Liver (tissue), 9 donors: ENCODE data around the gene GEMIN8. TPM values are rescaled to one million over a fixed set of nuclear protein-coding genes. Genes with fewer than 3 reads are reported as not detected.

Experiments
- DNase-seq: peaks from one replicate; pipeline ENCODE4 v3.0.0-alpha.2; 2017; ENCODE audit warnings: low spot score
- H3K27ac ChIP-seq, 2 donors: one replicate each; pipeline ENCODE4 v1.7.0; 2013; ENCODE audit warnings: inconsistent platforms in 2 of 2, low read length in 2 of 2, control low read depth in 1 of 2, low read depth in 1 of 2, mild to moderate bottlenecking in 1 of 2
- H3K27me3 ChIP-seq, 4 donors: one replicate each; pipeline versions ENCODE4 v1.6.1 to v1.7.0; 2013; ENCODE audit warnings: low read length in 3 of 4, inconsistent platforms in 1 of 4, mild to moderate bottlenecking in 1 of 4, moderate library complexity in 1 of 4; ENCODE audit not compliant: control insufficient read depth in 4 of 4, insufficient read depth in 4 of 4
- H3K36me3 ChIP-seq, 4 donors: one replicate each; pipeline versions ENCODE4 v1.6.1 to v1.7.0; 2013; ENCODE audit warnings: low read length in 3 of 4, mild to moderate bottlenecking in 3 of 4, low read depth in 1 of 4, moderate library complexity in 1 of 4; ENCODE audit not compliant: control insufficient read depth in 4 of 4, insufficient read depth in 3 of 4
- H3K4me1 ChIP-seq, 4 donors: one replicate each; pipeline versions ENCODE4 v1.6.1 to v1.7.0; 2013; ENCODE audit warnings: low read length in 3 of 4, mild to moderate bottlenecking in 3 of 4, moderate library complexity in 1 of 4; ENCODE audit not compliant: control insufficient read depth in 4 of 4, insufficient read depth in 4 of 4
- H3K4me3 ChIP-seq, 3 donors: one replicate each; pipeline versions ENCODE4 v1.6.1 to v1.7.0; 2013; ENCODE audit warnings: low read length in 3 of 3, control low read depth in 1 of 3, low read depth in 1 of 3, mild to moderate bottlenecking in 1 of 3
- H3K9ac ChIP-seq, 2 donors: one replicate each; pipeline ENCODE4 v1.7.0; 2013; ENCODE audit warnings: low read length in 2 of 2, mild to moderate bottlenecking in 2 of 2, moderate library complexity in 2 of 2, control low read depth in 1 of 2, low read depth in 1 of 2
- H3K9me3 ChIP-seq, 4 donors: one replicate each; pipeline versions ENCODE4 v1.6.1 to v1.7.0; 2013; ENCODE audit warnings: low read length in 3 of 4; ENCODE audit not compliant: control insufficient read depth in 4 of 4
- EGR1 ChIP-seq, 2 donors: IDR thresholded peaks; 2 replicates each; pipeline ENCODE4 v1.6.1; 2016 to 2018; ENCODE audit warnings: antibody characterized with exemption in 2 of 2, low read depth in 2 of 2
- FOXA1 ChIP-seq: IDR thresholded peaks from 2 replicates; pipeline ENCODE4 v1.6.1; 2016; ENCODE audit warnings: antibody characterized with exemption
- FOXA2 ChIP-seq: IDR thresholded peaks from 2 replicates; pipeline ENCODE4 v1.6.1; 2016; ENCODE audit warnings: antibody characterized with exemption
- GABPA ChIP-seq, 2 donors: IDR thresholded peaks in 1 of 2; conservative IDR thresholded peaks in 1 of 2; 2 replicates each; pipeline ENCODE4 v1.6.1; 2016; ENCODE audit warnings: antibody characterized with exemption in 2 of 2, mild to moderate bottlenecking in 1 of 2, moderate library complexity in 1 of 2
- HNF4A ChIP-seq, 2 donors: conservative IDR thresholded peaks; 2 replicates each; pipeline ENCODE4 v1.6.1; 2016; ENCODE audit warnings: antibody characterized with exemption in 2 of 2, mild to moderate bottlenecking in 2 of 2
- HNF4G ChIP-seq: IDR thresholded peaks from 2 replicates; pipeline ENCODE4 v1.6.1; 2016; ENCODE audit warnings: antibody characterized with exemption
- JUND ChIP-seq, 2 donors: IDR thresholded peaks; 2 replicates each; pipeline ENCODE4 v1.6.1; 2016; ENCODE audit warnings: antibody characterized with exemption in 2 of 2
- NR2F2 ChIP-seq: IDR thresholded peaks from 2 replicates; pipeline ENCODE4 v1.6.1; 2016; ENCODE audit warnings: antibody characterized with exemption
- RAD21 ChIP-seq, 2 donors: IDR thresholded peaks; 2 replicates each; pipeline ENCODE4 v1.6.1; 2016; ENCODE audit warnings: antibody characterized with exemption in 2 of 2, mild to moderate bottlenecking in 2 of 2
- RXRA ChIP-seq, 2 donors: IDR thresholded peaks; 2 replicates each; pipeline ENCODE4 v1.6.1; 2017 to 2018; ENCODE audit warnings: antibody characterized with exemption in 2 of 2, mild to moderate bottlenecking in 1 of 2
- SP1 ChIP-seq: IDR thresholded peaks from 2 replicates; pipeline ENCODE4 v1.6.1; 2018; ENCODE audit warnings: antibody characterized with exemption, mild to moderate bottlenecking
- TAF1 ChIP-seq: conservative IDR thresholded peaks from 2 replicates; pipeline ENCODE4 v1.6.1; 2016; ENCODE audit warnings: antibody characterized with exemption, mild to moderate bottlenecking
- YY1 ChIP-seq: IDR thresholded peaks from 2 replicates; pipeline ENCODE4 v1.6.1; 2016; ENCODE audit warnings: antibody characterized with exemption, mild to moderate bottlenecking
- WGBS: extraction: QIAGEN DNeasy Blood & Tissue Kit; methylation state at CpG from one replicate; pipeline ENCODE4 v1.1.7; 2013; 5-methylcytosine and 5-hydroxymethylcytosine counted together
- polyA plus RNA-seq, 2 donors: library from polyadenylated mRNA; stranded (reverse) in 1 of 2; unstranded in 1 of 2; fragments of 200-250 nt in 1 of 2; fragments of >200 nt in 1 of 2; fragmentation: Nextera tagmentation in 1 of 2; extraction: Ambion mirVana in 1 of 2; gene quantifications; one replicate each; pipeline versions ENCODE4 v1.2.1 to v1.2.3, GENCODE V29; 2013 to 2015
- total RNA-seq, 2 donors: library from RNA; depleted of rRNA; stranded (reverse); fragments of >200 nt; gene quantifications; one replicate each; pipeline ENCODE4 v1.2.3, GENCODE V29; 2014
- TF ChIP-seq, protein P1 (sequence below): IDR thresholded peaks from 2 replicates; pipeline ENCODE4 v1.6.1; 2016; ENCODE audit warnings: antibody characterized with exemption
- TF ChIP-seq, protein P2 (sequence below): IDR thresholded peaks from 2 replicates; pipeline ENCODE4 v1.6.1; 2016; ENCODE audit warnings: antibody characterized with exemption, mild to moderate bottlenecking
- TF ChIP-seq, protein P3 (sequence below): IDR thresholded peaks from 2 replicates; pipeline ENCODE4 v1.6.1; 2016; ENCODE audit warnings: antibody characterized with exemption
- donor health status: healthy.
- donor health status: healthy.
- donor health status: healthy.
- donor health status: healthy.
- donor health status: healthy.

The GEMIN8 gene
- total and polyA plus RNA-seq, 4 donors, result 5.6 to 11.7 (median 9.1) TPM

DNA sequence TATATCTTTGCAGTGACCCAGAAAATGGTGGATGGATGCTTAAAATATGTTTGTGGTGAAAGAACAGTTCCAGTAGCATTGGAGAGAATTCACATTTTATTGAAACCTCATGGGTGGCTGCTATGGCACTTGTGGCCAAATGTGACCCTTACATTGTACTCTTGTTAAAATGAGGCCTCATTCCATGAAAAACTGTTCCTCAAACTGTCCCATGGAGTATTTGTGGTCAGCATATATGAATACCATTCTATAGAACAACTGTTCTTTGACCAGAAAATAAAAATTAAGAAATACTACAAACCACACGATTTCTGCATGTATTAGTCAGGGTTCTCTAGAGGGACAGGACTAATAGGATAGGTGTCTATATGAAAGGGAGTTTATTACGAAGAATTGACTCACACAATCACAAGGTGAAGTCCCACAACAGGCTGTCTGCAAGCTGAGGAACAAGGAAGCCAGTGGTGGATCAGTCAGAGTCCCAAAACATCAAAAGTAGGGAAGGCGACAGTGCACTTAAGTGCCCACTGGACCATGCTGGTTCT, 35.1 kb downstream of the GEMIN8 start:
- no peak overlapping the region for H3K9ac ChIP-seq
- no peaks in the 10 kb centered on the region for H3K27me3 ChIP-seq
- H3K4me3 ChIP-seq, result no peak overlapping the region
- 95% methylated on average over 3 of the region's 3 CpGs for WGBS
- TF ChIP-seq HNF4A (conservative IDR thresholded peaks at IDR 0.05), result no peak
- TF ChIP-seq FOXA2, result no peak
- TF ChIP-seq, protein P1, sequence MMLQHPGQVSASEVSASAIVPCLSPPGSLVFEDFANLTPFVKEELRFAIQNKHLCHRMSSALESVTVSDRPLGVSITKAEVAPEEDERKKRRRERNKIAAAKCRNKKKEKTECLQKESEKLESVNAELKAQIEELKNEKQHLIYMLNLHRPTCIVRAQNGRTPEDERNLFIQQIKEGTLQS, result no peak
- no peak for TF ChIP-seq JUND (IDR thresholded peaks at IDR 0.05)
- no peak for TF ChIP-seq HNF4G
- no peak for TF ChIP-seq SP1
- no peak for TF ChIP-seq YY1
- TF ChIP-seq RAD21 (IDR thresholded peaks at IDR 0.05), result no peak
- TF ChIP-seq FOXA1, result no peak
- TF ChIP-seq, protein P2, sequence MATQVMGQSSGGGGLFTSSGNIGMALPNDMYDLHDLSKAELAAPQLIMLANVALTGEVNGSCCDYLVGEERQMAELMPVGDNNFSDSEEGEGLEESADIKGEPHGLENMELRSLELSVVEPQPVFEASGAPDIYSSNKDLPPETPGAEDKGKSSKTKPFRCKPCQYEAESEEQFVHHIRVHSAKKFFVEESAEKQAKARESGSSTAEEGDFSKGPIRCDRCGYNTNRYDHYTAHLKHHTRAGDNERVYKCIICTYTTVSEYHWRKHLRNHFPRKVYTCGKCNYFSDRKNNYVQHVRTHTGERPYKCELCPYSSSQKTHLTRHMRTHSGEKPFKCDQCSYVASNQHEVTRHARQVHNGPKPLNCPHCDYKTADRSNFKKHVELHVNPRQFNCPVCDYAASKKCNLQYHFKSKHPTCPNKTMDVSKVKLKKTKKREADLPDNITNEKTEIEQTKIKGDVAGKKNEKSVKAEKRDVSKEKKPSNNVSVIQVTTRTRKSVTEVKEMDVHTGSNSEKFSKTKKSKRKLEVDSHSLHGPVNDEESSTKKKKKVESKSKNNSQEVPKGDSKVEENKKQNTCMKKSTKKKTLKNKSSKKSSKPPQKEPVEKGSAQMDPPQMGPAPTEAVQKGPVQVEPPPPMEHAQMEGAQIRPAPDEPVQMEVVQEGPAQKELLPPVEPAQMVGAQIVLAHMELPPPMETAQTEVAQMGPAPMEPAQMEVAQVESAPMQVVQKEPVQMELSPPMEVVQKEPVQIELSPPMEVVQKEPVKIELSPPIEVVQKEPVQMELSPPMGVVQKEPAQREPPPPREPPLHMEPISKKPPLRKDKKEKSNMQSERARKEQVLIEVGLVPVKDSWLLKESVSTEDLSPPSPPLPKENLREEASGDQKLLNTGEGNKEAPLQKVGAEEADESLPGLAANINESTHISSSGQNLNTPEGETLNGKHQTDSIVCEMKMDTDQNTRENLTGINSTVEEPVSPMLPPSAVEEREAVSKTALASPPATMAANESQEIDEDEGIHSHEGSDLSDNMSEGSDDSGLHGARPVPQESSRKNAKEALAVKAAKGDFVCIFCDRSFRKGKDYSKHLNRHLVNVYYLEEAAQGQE, result no peak
- no peak for TF ChIP-seq TAF1
- TF ChIP-seq GABPA (IDR thresholded peaks at IDR 0.05 in 1 of 2, conservative IDR thresholded peaks at IDR 0.05 in 1 of 2), result no peak
- TF ChIP-seq RXRA (IDR thresholded peaks at IDR 0.05), result no peak
- TF ChIP-seq NR2F2, result no peak
- TF ChIP-seq EGR1 (IDR thresholded peaks at IDR 0.05; ENCODE audit: low read depth in 2 of 2), result no peak
- no peak for DNase-seq
- H3K4me1 ChIP-seq, result no peaks in the 10 kb centered on the region
- no peak overlapping the region for H3K27ac ChIP-seq
- no peaks in the 10 kb centered on the region for H3K9me3 ChIP-seq
- no peaks in the 10 kb centered on the region for H3K36me3 ChIP-seq

DNA sequence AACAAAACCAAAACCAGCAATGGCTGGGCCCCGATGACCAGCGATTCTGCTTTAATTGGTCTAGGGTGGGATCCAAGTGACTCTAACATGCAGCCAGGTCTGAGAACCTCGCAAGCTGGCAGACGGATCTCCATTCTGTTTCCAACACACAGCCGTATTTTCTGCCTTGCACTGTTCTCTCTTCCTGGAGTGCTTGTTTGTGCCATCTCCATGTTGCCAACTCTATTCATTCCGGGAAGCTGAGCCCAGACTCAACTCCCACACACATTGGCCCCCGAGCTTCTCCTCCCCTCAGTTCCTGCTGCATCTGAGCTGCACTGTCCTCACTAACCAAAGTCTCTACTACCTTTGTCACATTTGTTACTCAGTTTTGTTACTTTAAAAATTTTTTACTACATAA, 35.6 kb downstream of the GEMIN8 start:
- WGBS, result 93% methylated on average over 7 of the region's 7 CpGs
- no peak overlapping the region for H3K9ac ChIP-seq
- no peak overlapping the region for H3K4me3 ChIP-seq
- H3K27me3 ChIP-seq, result no peaks in the 10 kb centered on the region
- H3K27ac ChIP-seq, result no peak overlapping the region
- no peak for DNase-seq
- H3K9me3 ChIP-seq, result no peaks in the 10 kb centered on the region
- no peaks in the 10 kb centered on the region for H3K36me3 ChIP-seq
- TF ChIP-seq, protein P3, sequence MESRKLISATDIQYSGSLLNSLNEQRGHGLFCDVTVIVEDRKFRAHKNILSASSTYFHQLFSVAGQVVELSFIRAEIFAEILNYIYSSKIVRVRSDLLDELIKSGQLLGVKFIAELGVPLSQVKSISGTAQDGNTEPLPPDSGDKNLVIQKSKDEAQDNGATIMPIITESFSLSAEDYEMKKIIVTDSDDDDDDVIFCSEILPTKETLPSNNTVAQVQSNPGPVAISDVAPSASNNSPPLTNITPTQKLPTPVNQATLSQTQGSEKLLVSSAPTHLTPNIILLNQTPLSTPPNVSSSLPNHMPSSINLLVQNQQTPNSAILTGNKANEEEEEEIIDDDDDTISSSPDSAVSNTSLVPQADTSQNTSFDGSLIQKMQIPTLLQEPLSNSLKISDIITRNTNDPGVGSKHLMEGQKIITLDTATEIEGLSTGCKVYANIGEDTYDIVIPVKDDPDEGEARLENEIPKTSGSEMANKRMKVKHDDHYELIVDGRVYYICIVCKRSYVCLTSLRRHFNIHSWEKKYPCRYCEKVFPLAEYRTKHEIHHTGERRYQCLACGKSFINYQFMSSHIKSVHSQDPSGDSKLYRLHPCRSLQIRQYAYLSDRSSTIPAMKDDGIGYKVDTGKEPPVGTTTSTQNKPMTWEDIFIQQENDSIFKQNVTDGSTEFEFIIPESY, result no peak
- TF ChIP-seq YY1 (no peak), HNF4A (conservative IDR thresholded peaks at IDR 0.05) (no peak)
- TF ChIP-seq, protein P2, result no peak
- H3K4me1 ChIP-seq, result no peaks in the 10 kb centered on the region
